OCI-LY1 (cell line): ENCODE measurements around the gene LDLRAD3.

Experiments used
- CTCF ChIP-seq: fragments of 200-600 bp; sonication (generic), shearing (Covaris generic); IDR thresholded peaks from 2 replicates; pipeline ENCODE4 v1.5.1; 2017; ENCODE audit warnings: mild to moderate bottlenecking, antibody characterized with exemption, low read length, moderate library complexity, mixed read lengths
- EZH2 ChIP-seq: fragments of 200-600 bp; sonication (generic), shearing (Covaris generic); IDR thresholded peaks from 2 replicates; pipeline ENCODE4 v1.8.0; 2017; ENCODE audit warnings: borderline replicate concordance, mixed run types, mild to moderate bottlenecking, antibody characterized with exemption, low read length, moderate library complexity, mixed read lengths

GRCh38 chr11:36162883-36163434, 219.1 kb downstream of the LDLRAD3 start:
- TF ChIP-seq CTCF = no peak
- TF ChIP-seq EZH2 = no peak
